Tibial nerve (tissue), 3 donors: ENCODE results near the gene PGD.
"Not testable (repeated sequence)": the region's sequence is repeated elsewhere in the genome, so short reads cannot be mapped to it uniquely, and the experiment has no call there.

Source experiments
- CTCF ChIP-seq, 5 experiments: fragments of 200-600 bp in 3 of 5; fragments of 450-650 bp in 2 of 5; sonication (generic) in 3 of 5; IDR thresholded peaks; one replicate each; pipeline ENCODE4 v1.5.1; 2016 to 2019; ENCODE audit warnings: antibody characterized with exemption in 5 of 5, mild to moderate bottlenecking in 3 of 5, moderate library complexity in 2 of 5
- POLR2A ChIP-seq, 2 donors: fragments of 450-650 bp; IDR thresholded peaks; one replicate each; pipeline ENCODE4 v1.6.1; 2017; ENCODE audit warnings: antibody characterized with exemption in 2 of 2, mild to moderate bottlenecking in 2 of 2, moderate library complexity in 2 of 2

DNA sequence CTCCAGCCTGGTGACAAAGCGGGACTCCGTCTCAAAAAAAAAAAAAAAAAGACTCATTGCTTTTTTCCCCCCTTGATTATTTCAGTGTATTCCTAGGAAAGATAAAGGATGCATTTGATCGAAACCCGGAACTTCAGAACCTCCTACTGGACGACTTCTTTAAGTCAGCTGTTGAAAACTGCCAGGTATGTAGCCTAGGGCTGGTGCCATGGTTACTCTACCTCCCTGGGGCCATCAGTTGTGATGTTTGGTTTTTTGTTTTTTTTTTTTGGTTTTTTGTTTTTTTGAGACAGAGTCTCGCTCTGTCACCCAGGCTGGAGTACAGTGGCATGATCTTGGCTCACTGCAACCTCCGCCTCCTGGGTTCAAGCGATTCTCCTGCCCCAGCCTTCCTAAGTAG lies 19.9 kb downstream of the PGD start:
- not testable (repeated sequence) for TF ChIP-seq CTCF, POLR2A (IDR thresholded peaks at IDR 0.05)
